Activated CD8-positive, alpha-beta memory T cell treated with anti-CD3 and anti-CD28 coated beads, Interleukin-2, amount 50 U/mL, for 48 hours (primary cell): ENCODE measurements around the gene LRFN5.

Experiments used
- DNase-seq: peaks from one replicate; pipeline ENCODE4 v3.0.0-alpha.2; 2020

The LRFN5 gene

GRCh38 chr14:41785696-41786095 lies 179.0 kb downstream of the LRFN5 start:
- DNase-seq = no peak

- DNase-seq = no peak
Observed at GRCh38 chr14:41799817-41800216, 193.1 kb downstream of the LRFN5 start.

GRCh38 chr14:41805633-41806032 lies 199.0 kb downstream of the LRFN5 start:
- DNase-seq = no peak

- DNase-seq = no peak
Observed at GRCh38 chr14:41806366-41806975, 199.8 kb downstream of the LRFN5 start.

GRCh38 chr14:41810362-41810761 lies 203.7 kb downstream of the LRFN5 start:
- DNase-seq = no peak

GRCh38 chr14:41817626-41818025 lies 210.9 kb downstream of the LRFN5 start:
- DNase-seq = no peak

- no peak for DNase-seq
Observed at GRCh38 chr14:41824441-41824840, 217.8 kb downstream of the LRFN5 start.

GRCh38 chr14:41825622-41826021 lies 218.9 kb downstream of the LRFN5 start:
- DNase-seq = no peak

GRCh38 chr14:41830714-41831406 lies 224.2 kb downstream of the LRFN5 start:
- DNase-seq = no peak

GRCh38 chr14:41839661-41840060 lies 233.0 kb downstream of the LRFN5 start:
- no peak for DNase-seq

GRCh38 chr14:41859336-41859735 lies 252.7 kb downstream of the LRFN5 start:
- DNase-seq = no peak

GRCh38 chr14:41860586-41860985 lies 253.9 kb downstream of the LRFN5 start:
- DNase-seq = no peak

GRCh38 chr14:41865894-41866293 lies 259.2 kb downstream of the LRFN5 start:
- DNase-seq = no peak

GRCh38 chr14:41868396-41868795 lies 261.7 kb downstream of the LRFN5 start:
- DNase-seq = no peak

- no peak for DNase-seq
Observed at GRCh38 chr14:41872931-41873685, 266.4 kb downstream of the LRFN5 start.

GRCh38 chr14:41873686-41874317 lies 267.1 kb downstream of the LRFN5 start:
- no peak for DNase-seq

- no peak for DNase-seq
Observed at GRCh38 chr14:41875116-41875515, 268.4 kb downstream of the LRFN5 start.

- DNase-seq = no peak
Observed at GRCh38 chr14:41878321-41878720, 271.6 kb downstream of the LRFN5 start.

GRCh38 chr14:41891624-41892023 lies 284.9 kb downstream of the LRFN5 start:
- no peak for DNase-seq

GRCh38 chr14:41899416-41899815 lies 292.7 kb downstream of the LRFN5 start:
- no peak for DNase-seq

GRCh38 chr14:41900644-41901043 lies 294.0 kb downstream of the LRFN5 start:
- DNase-seq = no peak

GRCh38 chr14:41901089-41901488 lies 294.4 kb downstream of the LRFN5 start:
- DNase-seq = no peak

GRCh38 chr14:41905394-41905964 lies 298.8 kb downstream of the LRFN5 start:
- DNase-seq = no peak
